Measurements from ENCODE around the gene SCNM1.
"Not testable (repeated sequence)": the region's sequence is repeated elsewhere in the genome, so short reads cannot be mapped to it uniquely, and the experiment has no call there.

Gene SCNM1

DNA sequence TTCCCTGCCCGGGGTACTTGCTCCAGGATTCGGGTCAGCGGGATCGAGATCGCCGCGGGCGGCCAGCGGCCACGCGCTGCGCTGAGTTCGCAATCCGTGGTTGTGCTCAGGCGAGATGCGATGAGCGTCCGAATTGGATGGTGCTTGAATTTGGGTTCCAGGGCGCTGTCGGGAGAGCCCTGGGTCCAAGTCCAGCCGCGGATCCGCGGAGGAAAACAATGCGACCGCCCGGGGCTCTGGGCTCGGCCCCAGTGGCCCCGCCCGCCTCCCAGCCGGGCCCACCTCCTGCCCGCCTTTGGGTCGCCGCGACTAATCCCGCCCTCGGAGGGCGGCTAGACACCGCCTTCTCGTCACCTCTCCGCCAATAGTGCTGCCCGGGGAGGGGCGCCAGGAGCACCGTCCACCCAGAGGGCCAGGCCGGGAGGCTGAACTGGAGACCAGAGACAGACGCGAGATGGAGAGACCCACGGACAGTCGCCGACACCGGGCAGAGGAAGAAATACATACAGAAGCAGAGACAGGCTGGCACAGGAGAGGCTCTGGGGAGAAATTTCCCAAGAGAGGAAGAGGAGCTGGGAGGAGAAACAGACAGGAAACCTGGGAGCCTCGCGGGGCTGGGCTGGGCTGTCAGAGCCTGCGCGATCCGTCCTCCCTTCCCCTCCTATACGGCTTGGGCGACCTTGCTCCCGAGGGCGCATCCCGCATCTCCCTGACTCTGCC, 19.4 kb upstream of the SCNM1 start, which contains the start of gene SEMA6C:
Gene SEMA6C, minus strand, starts transcription at position 220 of the 720 bp plus-strand sequence. CDS start 4,010 bp downstream, outside the sequence.
- DNase-seq: peak; percentile 94 to 97 (median 95)

- peak in 1 of 3 donors; percentile 22 for DNase-seq
Measured at GRCh38 chr1:151147132-151147503, 18.8 kb upstream of the SCNM1 start.

GRCh38 chr1:151147665-151148064, 18.3 kb upstream of the SCNM1 start:
- no peak for DNase-seq

GRCh38 chr1:151156515-151156819, 9.5 kb upstream of the SCNM1 start, which contains the start of gene TNFAIP8L2:
Gene TNFAIP8L2 (plus strand): TSS chr1:151156649. CDS start chr1:151158698, 2,049 bp downstream.
- DNase-seq: peak; percentile 84 to 89 (median 86)

DNA sequence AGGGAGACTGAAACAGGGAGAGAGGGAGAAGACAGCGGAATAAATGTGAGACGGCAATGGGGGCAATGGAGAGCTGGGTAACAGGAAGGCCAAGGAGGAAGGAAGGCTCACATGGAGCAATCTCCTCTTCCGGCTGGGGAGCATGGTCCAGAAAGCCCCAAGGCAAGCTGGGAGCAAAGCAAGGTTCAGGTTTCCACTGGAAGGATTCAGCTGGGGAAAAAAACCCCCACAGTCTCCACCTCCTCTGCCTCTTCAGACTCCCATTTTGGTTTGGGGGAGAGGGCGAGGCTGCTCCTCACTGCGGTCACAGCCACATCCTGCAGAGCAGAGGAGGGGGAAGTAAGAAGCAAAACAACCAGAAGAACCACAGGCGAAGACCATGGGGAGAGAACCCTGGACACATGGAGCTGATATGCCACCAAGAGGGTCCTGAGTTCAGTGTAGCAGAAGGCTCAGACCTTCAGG, 8.8 kb upstream of the SCNM1 start:
- peak; percentile 60 to 73 (median 70) for DNase-seq

DNA sequence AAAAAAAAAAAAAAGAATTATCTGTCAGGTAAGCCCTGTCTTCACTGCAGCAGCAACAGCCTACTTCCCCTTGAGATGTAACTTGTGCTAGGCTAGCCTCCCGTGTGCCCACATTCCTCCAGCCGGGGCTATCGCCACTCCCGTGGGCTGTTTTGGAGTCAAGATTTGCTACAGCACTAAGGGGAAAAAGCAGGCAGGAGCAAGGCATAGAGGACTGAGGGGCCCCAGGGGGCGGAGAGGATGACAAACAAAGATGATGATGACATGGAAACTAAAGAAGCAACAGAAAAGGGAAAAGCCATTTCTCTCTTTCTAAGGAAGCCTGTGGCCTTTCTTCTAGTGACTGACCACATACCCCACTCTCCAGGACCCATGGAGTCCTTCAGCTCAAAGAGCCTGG, 7.6 kb upstream of the SCNM1 start:
- peak; percentile 60 to 78 (median 67) for DNase-seq

- DNase-seq: peak in 2 of 3 donors; percentile 14 to 18
Measured at GRCh38 chr1:151158751-151159251, 7.1 kb upstream of the SCNM1 start.

DNA sequence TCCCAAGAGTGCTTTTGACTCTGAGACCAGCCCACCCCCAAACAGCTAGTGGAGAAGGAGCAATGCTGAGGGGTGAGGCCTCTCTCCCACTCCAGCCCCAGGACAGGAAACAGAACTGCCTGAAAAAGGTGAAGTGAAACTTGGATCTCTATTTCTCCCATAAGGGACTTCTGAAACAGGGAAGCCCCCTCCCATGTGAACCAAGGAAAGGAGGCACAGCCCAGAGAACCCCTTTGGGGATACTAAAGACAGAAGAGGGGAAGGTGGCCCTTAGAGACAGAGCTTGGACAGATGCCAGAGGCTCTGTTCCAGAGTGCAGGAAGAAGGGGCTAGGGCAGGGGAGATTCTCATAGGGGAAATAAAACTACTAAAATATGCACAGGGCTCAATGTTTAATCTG, 6.6 kb upstream of the SCNM1 start:
- peak; percentile 65 to 80 (median 73) for DNase-seq

- DNase-seq: no peak
Measured at GRCh38 chr1:151164732-151165280, 1.1 kb upstream of the SCNM1 start.

GRCh38 chr1:151165281-151165737, 635 bp upstream of the SCNM1 start:
- DNase-seq: no peak

GRCh38 chr1:151166505-151166956, 587 bp downstream of the SCNM1 start:
- DNase-seq: peak; percentile 11 to 40 (median 34)

DNA sequence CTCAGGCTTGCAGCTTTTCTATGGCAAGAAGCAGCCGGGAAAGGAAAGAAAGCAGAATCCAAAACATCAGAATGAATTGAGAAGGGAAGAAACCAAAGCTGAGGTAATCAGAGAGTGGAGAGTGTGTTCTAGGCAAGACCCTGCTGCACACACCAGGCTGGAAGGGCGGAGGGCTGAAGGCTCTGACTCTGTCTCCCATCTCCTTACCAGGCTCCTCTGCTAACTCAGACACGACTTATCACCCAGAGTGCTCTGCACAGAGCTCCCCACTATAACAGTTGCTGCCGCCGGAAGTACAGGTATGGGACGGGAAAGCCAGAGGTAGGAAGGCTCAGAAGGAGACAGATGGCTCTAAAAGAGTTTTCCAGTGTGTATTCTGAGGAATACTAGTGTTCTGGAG, 1.2 kb downstream of the SCNM1 start:
- no peak for DNase-seq

GRCh38 chr1:151171190-151171589, 5.2 kb downstream of the SCNM1 start:
- DNase-seq: no peak

DNA sequence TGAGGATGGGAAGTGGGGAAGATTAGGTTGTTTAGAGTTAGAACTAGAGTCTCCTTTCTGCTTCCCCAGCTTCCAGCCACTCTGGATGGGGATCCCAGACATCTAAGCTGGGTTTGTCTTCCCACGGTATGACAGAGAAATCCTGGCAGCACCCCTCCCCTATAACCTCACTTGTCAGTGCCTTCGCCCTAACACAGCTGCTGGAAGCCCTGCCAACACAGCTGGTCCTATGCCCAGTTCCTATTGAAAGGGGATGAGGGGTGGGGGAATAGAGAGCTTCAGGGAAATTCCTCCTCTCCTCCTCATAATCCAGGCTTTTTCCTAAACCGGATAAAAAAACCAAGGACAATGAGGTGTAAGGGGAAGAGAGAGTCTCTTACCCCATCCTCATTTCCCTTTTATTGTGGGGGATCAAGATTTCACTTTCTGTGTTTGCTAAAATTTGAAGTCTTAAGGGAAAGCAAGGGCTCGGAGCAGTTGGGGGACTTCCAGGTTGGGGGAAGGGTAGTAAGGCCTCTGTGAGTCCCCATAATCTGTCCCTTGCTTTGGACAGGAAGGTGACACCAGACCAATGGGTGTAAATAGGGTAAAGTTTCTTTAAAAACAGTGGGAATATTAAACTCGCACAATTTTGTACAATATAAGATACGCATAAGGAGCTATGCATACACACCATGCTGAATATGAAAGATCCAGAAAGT, 9.2 kb downstream of the SCNM1 start:
- DNase-seq: no peak

- DNase-seq: peak in 2 of 3 donors; percentile 53 to 55
Measured at GRCh38 chr1:151175863-151176262, 9.9 kb downstream of the SCNM1 start, which contains the start of gene TMOD4. Gene TMOD4 (minus strand): TSS chr1:151175981. CDS start chr1:151174875, 1,106 bp downstream.

GRCh38 chr1:151176514-151177045, 10.6 kb downstream of the SCNM1 start:
- DNase-seq: no peak

- no peak for DNase-seq
Measured at GRCh38 chr1:151184211-151184610, 18.3 kb downstream of the SCNM1 start.

- no peak for DNase-seq
Measured at GRCh38 chr1:151187205-151187604, 21.3 kb downstream of the SCNM1 start.

DNA sequence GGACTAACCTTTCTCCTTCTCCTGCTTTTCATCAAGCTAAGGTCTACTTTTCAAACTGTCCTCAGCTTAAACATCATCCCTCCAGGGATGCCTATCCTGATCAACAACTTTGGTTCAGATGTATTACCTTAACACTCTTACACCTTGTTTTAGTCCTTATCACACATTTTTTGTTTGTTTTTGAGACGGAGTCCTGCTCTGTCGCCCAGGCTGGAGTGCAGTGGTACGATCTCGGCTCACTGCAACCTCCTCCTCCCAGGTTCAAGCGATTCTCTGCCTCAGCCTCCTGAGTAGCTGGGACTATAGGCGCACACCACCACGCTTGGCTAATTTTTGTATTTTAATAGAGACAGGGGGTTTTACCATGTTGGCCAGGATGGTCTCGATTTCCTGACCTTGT, 22.7 kb downstream of the SCNM1 start:
- DNase-seq: not testable (repeated sequence)

DNA sequence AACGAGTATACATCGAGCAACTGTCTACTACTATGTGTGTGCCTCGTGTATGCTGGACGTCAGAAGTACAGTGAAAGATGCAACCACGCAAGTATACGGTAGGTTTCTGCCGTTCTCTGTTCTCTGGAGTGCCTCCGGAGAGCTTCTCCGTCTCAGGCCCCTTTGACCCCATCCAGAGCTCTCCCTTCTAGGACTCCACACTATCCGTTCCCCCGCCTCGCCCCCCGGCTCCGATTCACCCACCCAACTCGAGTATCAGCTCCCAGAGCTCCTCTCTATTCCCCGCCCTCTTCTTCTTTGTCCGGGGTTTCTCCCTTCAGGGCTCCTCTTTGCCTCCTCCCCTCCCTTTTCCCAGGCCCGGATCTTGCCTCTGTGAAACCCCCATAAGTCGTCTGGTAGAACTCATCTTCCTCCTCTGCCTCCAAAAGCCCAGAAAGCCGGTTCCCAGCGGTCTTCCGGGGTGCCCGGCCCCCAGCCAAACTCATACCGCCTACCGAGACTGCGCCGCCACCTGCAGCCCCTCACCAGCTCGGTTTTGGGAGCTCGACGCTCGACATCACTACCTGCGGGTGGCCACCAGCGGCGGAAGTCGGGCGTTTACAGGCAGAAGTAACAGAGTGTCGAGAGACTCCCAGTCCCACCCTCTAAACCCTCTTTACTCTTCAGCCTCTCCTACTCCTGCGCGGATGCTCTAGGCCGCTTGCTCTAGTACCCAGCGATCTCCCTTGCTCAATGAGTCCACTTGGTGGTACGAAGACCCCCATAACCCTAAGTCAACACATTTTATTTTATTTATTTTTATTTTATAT, 23.9 kb downstream of the SCNM1 start, which contains the start of gene VPS72:
Gene VPS72, minus strand, starts transcription at position 561 of the 809 bp plus-strand sequence. Its CDS starts 76 bp downstream, at position 485.
- DNase-seq: peak; percentile 85 to 88 (median 86)

GRCh38 chr1:151192047-151192446, 26.1 kb downstream of the SCNM1 start:
- DNase-seq: no peak

- DNase-seq: no peak
Measured at GRCh38 chr1:151193304-151193703, 27.4 kb downstream of the SCNM1 start.

Data from suppressor macrophage treated with lipopolysaccharide for 1 hour (primary cell).